OCI-LY7 (cell line): ENCODE measurements around the gene GNB2. TPM values are rescaled to one million over a fixed set of nuclear protein-coding genes. Genes with fewer than 3 reads are reported as not detected.

ENCODE experiments used
- BruUV-seq: library from RNA; stranded (reverse); fragments of 400-500 nt; replicated peaks from 2 replicates; lab custom pipeline; 2021; lab: Mats Ljungman, UMichigan
- CTCF ChIA-PET: fragments of 300-600 bp; sonication (Branson Sonifier 250); formaldehyde crosslinking; loops from one replicate; lab custom pipeline; 2022; ENCODE audit warnings: antibody characterized with exemption; ENCODE audit not compliant: unreplicated experiment; lab: Charles Lee
- POLR2A ChIA-PET: fragments of 300-600 bp; sonication (Branson Sonifier 250); formaldehyde crosslinking; loops from one replicate; lab custom pipeline; 2022; ENCODE audit warnings: antibody characterized with exemption; lab: Charles Lee
- DNase-seq: peaks from one replicate; pipeline ENCODE4 v3.0.0-alpha.2; 2015; ENCODE audit warnings: low spot score
- H2AFZ ChIP-seq: fragments of 200-600 bp; sonication (generic), shearing (Covaris generic); 2 replicates; pipeline ENCODE4 v1.6.1; 2014; ENCODE audit warnings: mild to moderate bottlenecking, antibody characterized with exemption, low read length, moderate library complexity
- H3K27ac ChIP-seq: fragments of 200-600 bp; sonication (generic); 2 replicates; pipeline ENCODE4 v1.5.1; 2014; ENCODE audit warnings: mixed run types, low read depth, mild to moderate bottlenecking, moderate library complexity, low read length, inconsistent platforms; ENCODE audit not compliant: poor library complexity, severe bottlenecking
- H3K36me3 ChIP-seq: fragments of 200-600 bp; sonication (generic); 2 replicates; pipeline ENCODE4 v1.6.1; 2014; ENCODE audit warnings: mild to moderate bottlenecking, antibody characterized with exemption, low read length, moderate library complexity, mixed read lengths; ENCODE audit not compliant: insufficient read depth
- H3K4me1 ChIP-seq: fragments of 200-600 bp; sonication (generic); 2 replicates; pipeline ENCODE4 v1.5.1; 2014; ENCODE audit warnings: mild to moderate bottlenecking, low read length; ENCODE audit not compliant: insufficient read depth, poor library complexity, severe bottlenecking
- H3K4me2 ChIP-seq: fragments of 200-600 bp; sonication (generic); 2 replicates; pipeline ENCODE4 v1.6.1; 2014; ENCODE audit warnings: mild to moderate bottlenecking, low read length
- H3K4me3 ChIP-seq: fragments of 200-600 bp; sonication (generic); 2 replicates; pipeline ENCODE4 v1.5.1; 2014; ENCODE audit warnings: mild to moderate bottlenecking, low read depth, low read length; ENCODE audit not compliant: poor library complexity, severe bottlenecking
- H3K79me2 ChIP-seq: fragments of 200-600 bp; sonication (generic); 2 replicates; pipeline ENCODE4 v1.6.1; 2016; ENCODE audit warnings: low read depth, mild to moderate bottlenecking, low read length, moderate library complexity, mixed read lengths; ENCODE audit not compliant: insufficient read depth
- H3K9me2 ChIP-seq: fragments of 200-600 bp; sonication (generic); 2 replicates; pipeline ENCODE4 v1.6.1; 2016; ENCODE audit warnings: mild to moderate bottlenecking, low read length, mixed read lengths; ENCODE audit not compliant: insufficient read depth
- H3K9me3 ChIP-seq: fragments of 200-600 bp; sonication (generic); 2 replicates; pipeline ENCODE4 v1.6.1; 2014; ENCODE audit warnings: mild to moderate bottlenecking, mixed run types, low read length, mixed read lengths
- H4K20me1 ChIP-seq: fragments of 200-600 bp; sonication (generic); 2 replicates; pipeline ENCODE4 v1.6.1; 2014; ENCODE audit warnings: mild to moderate bottlenecking, antibody characterized with exemption, low read length, moderate library complexity, mixed read lengths; ENCODE audit not compliant: insufficient read depth
- CTCF ChIP-seq: fragments of 200-600 bp; sonication (generic); conservative IDR thresholded peaks from 2 replicates; pipeline ENCODE4 v1.5.1; 2014; ENCODE audit warnings: mild to moderate bottlenecking, antibody characterized with exemption, low read length, moderate library complexity, mixed read lengths
- EZH2phosphoT487 ChIP-seq: fragments of 200-600 bp; sonication (generic); IDR thresholded peaks from 2 replicates; pipeline ENCODE4 v1.6.1; 2018; ENCODE audit warnings: low read depth, borderline replicate concordance, mild to moderate bottlenecking, mixed run types, antibody characterized with exemption, low read length, moderate library complexity, mixed read lengths
- intact Hi-C: fragments of 100-400 bp; cut with micrococcal nuclease; formaldehyde crosslinking; loops from one replicate; pipeline ENCODE4 v1.10.0; 2022; ENCODE audit not compliant: unreplicated experiment
- total RNA-seq, 2 experiments: library from RNA; depleted of rRNA in 1 of 2; stranded (reverse); fragments of >200 nt in 1 of 2; shearing (Covaris generic) in 1 of 2; gene quantifications; 2 replicates each; pipeline ENCODE4 v1.2.3, GENCODE V29; 2014 to 2022

GNB2 gene
- total RNA-seq, 2 experiments from 2014 or later: 80.4 to 174 TPM

- Histone ChIP-seq H3K4me2 (no peak overlapping the region), H3K36me3 (peaks cover 95% of the 10 kb centered on the region), H3K79me2 (no peaks in the 10 kb centered on the region), H3K4me1 (peaks cover 6% of the 10 kb centered on the region), H3K9me2 (no peaks in the 10 kb centered on the region), H4K20me1 (0 out of 2 replicates have a peak, but pooled peaks cover 4% of the 10 kb centered on the region), H3K27ac (no peak overlapping the region), H2AFZ (no peak overlapping the region), H3K4me3 (no peak overlapping the region), H3K9me3 (no peaks in the 10 kb centered on the region)
- TF ChIP-seq EZH2phosphoT487: no peak
- no peak for TF ChIP-seq CTCF
- DNase-seq: no peak
- BruUV-seq: no TSS peak
- ChIA-PET POLR2A (no interaction called here), CTCF (no interaction called here)
- intact Hi-C loops: no loop called here
Observed at GRCh38 chr7:100680576-100681271, 7.2 kb downstream of the GNB2 start.

- no peak overlapping the region for H3K4me2 ChIP-seq
- no peaks in the 10 kb centered on the region for H3K9me3 ChIP-seq
- no peaks in the 10 kb centered on the region for H3K79me2 ChIP-seq
- H3K27ac ChIP-seq: no peak overlapping the region
- POLR2A ChIA-PET: no interaction called here
- intact Hi-C loops: no loop called here
- H3K4me3 ChIP-seq: no peak overlapping the region
- DNase-seq: no peak
- H3K9me2 ChIP-seq: no peaks in the 10 kb centered on the region
- H3K36me3 ChIP-seq: peaks cover 100% of the 10 kb centered on the region
- no peaks in the 10 kb centered on the region for H3K4me1 ChIP-seq
- CTCF ChIA-PET: no interaction called here
- no peak overlapping the region for H2AFZ ChIP-seq
- no TSS peak for BruUV-seq
- no peak for TF ChIP-seq EZH2phosphoT487
- TF ChIP-seq CTCF: no peak
- no peaks in the 10 kb centered on the region for H4K20me1 ChIP-seq
Observed at GRCh38 chr7:100681491-100682227, 8.1 kb downstream of the GNB2 start.

- intact Hi-C loops: no loop called here
- peaks cover 100% of the 10 kb centered on the region for H3K36me3 ChIP-seq
- no peak for DNase-seq
- ChIA-PET POLR2A (no interaction called here), CTCF (no interaction called here)
- H4K20me1 ChIP-seq: no peaks in the 10 kb centered on the region
- no peak overlapping the region for H3K4me2 ChIP-seq
- H3K27ac ChIP-seq: no peak overlapping the region
- H3K4me3 ChIP-seq: no peak overlapping the region
- no peaks in the 10 kb centered on the region for H3K79me2 ChIP-seq
- no peaks in the 10 kb centered on the region for H3K4me1 ChIP-seq
- TF ChIP-seq CTCF (no peak), EZH2phosphoT487 (no peak)
- H2AFZ ChIP-seq: no peak overlapping the region
- no peaks in the 10 kb centered on the region for H3K9me2 ChIP-seq
- no peaks in the 10 kb centered on the region for H3K9me3 ChIP-seq
- BruUV-seq: no TSS peak
Observed at GRCh38 chr7:100682228-100682741, 8.7 kb downstream of the GNB2 start.
